ENCODE results near the gene TRIP4.

Gene TRIP4

GRCh38 chr15:64452988-64453688 lies 65.5 kb downstream of the TRIP4 start:
- peak; percentile 53 for DNase-seq

GRCh38 chr15:64453689-64454037 lies 66.0 kb downstream of the TRIP4 start:
- DNase-seq = no peak

- no peak for DNase-seq
Observed at GRCh38 chr15:64454282-64454681, 66.6 kb downstream of the TRIP4 start.

GRCh38 chr15:64455961-64456371 lies 68.3 kb downstream of the TRIP4 start:
- no peak for DNase-seq

GRCh38 chr15:64456634-64457108 lies 69.0 kb downstream of the TRIP4 start:
- no peak for DNase-seq

GRCh38 chr15:64459066-64459781 lies 71.6 kb downstream of the TRIP4 start:
- DNase-seq = no peak

GRCh38 chr15:64460206-64460723 lies 72.6 kb downstream of the TRIP4 start, which contains the start of gene ZNF609:
Gene ZNF609 (plus strand): TSS chr15:64460578. CDS start chr15:64499420, 38,842 bp downstream.
- peak; percentile 87 for DNase-seq

- peak; percentile 48 for DNase-seq
Observed at GRCh38 chr15:64460724-64461720, 73.4 kb downstream of the TRIP4 start.

- no peak for DNase-seq
Observed at GRCh38 chr15:64461721-64462162, 74.1 kb downstream of the TRIP4 start.

GRCh38 chr15:64462492-64462891 lies 74.9 kb downstream of the TRIP4 start:
- no peak for DNase-seq

- no peak for DNase-seq
Observed at GRCh38 chr15:64464276-64465005, 76.8 kb downstream of the TRIP4 start.

GRCh38 chr15:64466408-64467141 lies 78.9 kb downstream of the TRIP4 start:
- no peak for DNase-seq

- no peak for DNase-seq
Observed at GRCh38 chr15:64472161-64472560, 84.5 kb downstream of the TRIP4 start.

- no peak for DNase-seq
Observed at GRCh38 chr15:64474846-64475245, 87.2 kb downstream of the TRIP4 start.

- no peak for DNase-seq
Observed at GRCh38 chr15:64476550-64476949, 88.9 kb downstream of the TRIP4 start.

- DNase-seq = no peak
Observed at GRCh38 chr15:64478863-64479262, 91.2 kb downstream of the TRIP4 start.

GRCh38 chr15:64480891-64481290 lies 93.3 kb downstream of the TRIP4 start:
- DNase-seq = no peak

- no peak for DNase-seq
Observed at GRCh38 chr15:64483749-64484148, 96.1 kb downstream of the TRIP4 start.

GRCh38 chr15:64485796-64486195 lies 98.2 kb downstream of the TRIP4 start:
- no peak for DNase-seq

GRCh38 chr15:64490598-64491259 lies 103.1 kb downstream of the TRIP4 start:
- DNase-seq = no peak

- no peak for DNase-seq
Observed at GRCh38 chr15:64493641-64494040, 106.0 kb downstream of the TRIP4 start.
